ENCODE data around the gene IL1B.

DNA sequence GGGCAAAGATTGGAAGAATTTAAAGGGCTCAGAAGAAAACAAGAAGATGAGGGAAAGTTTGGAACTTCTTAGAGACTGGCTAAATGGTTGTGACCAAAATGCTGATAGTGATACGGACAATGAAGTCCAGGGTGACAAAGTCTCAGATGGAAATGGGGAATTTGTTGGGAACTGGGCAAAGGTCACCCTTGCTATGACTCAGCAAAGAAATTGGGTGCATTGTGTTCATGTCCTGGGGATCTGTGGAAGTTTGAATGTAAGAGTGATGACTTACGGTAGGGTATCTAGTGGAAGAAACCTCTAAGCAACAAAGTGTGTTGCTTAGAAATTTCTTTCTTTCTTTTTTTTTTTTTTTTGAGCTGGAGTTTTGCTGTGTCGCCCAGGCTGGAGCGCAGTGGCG lies 46.3 kb downstream of the IL1B start:
- TF ChIP-seq, protein P1, sequence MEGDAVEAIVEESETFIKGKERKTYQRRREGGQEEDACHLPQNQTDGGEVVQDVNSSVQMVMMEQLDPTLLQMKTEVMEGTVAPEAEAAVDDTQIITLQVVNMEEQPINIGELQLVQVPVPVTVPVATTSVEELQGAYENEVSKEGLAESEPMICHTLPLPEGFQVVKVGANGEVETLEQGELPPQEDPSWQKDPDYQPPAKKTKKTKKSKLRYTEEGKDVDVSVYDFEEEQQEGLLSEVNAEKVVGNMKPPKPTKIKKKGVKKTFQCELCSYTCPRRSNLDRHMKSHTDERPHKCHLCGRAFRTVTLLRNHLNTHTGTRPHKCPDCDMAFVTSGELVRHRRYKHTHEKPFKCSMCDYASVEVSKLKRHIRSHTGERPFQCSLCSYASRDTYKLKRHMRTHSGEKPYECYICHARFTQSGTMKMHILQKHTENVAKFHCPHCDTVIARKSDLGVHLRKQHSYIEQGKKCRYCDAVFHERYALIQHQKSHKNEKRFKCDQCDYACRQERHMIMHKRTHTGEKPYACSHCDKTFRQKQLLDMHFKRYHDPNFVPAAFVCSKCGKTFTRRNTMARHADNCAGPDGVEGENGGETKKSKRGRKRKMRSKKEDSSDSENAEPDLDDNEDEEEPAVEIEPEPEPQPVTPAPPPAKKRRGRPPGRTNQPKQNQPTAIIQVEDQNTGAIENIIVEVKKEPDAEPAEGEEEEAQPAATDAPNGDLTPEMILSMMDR (IDR thresholded peaks at IDR 0.05; ENCODE audit: insufficient read depth, low read length, poor library complexity, severe bottlenecking): no peak
- TF ChIP-seq EZH2phosphoT487 (conservative IDR thresholded peaks at IDR 0.05; ENCODE audit: low read length): no peak
